ENCODE data around the gene CEP41.
A peak's percentile ranks its signal among the peaks of the same experiment; 100 is the strongest.

CEP41 gene

DNA sequence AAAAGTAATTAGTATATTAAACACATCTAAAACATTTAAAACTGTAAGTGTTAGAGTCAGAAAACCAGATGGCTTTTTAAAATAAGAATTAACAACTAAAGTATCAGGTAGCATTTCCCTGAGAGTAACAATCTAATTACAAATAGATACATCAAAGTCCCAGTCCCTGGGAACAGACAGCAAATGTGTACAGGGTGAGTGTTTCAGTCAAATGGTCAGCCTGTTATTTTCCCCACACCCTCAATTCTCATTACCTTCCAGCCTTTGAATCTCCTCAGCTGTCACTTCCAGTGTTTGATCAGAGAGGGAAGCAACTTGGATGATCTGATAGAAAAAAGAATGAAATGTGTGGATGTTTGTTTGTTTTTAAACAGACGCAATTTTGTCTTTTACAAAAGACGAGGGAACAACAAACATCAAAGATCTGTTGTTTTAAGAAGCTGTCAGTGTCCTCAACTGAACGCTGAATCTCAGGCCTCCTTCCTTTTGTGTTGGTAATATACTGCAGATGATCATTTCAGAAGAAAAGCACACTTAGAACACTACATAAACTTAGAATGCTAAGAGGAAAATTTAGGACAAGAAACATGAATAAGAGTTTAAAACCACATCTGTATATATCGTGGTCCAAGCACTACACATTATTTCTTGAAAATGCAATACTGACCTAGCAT is 29.8 kb downstream of the CEP41 start:
- TF ChIP-seq ISL1 (CRISPR knock-in tag; IDR thresholded peaks at IDR 0.05): no peak; the same call in 1 of the 2 replicates
- ATAC-seq: no peak

DNA sequence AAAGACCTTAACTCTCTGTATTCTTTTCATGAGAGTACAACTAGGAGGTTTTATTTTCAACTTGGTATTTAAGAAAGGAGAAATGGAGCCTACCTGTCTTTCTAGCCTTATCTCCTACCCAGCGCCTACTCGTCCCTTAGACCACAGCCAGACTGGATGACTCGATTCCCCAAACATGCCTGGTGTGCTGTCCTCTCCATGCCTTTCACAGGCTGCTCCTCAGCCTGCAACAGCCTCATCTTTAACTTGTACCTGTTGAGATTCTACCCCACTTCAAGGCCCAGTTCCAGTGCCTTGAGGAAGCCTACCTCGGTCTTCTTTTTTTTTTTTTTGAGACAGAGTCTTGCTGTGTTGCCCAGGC is 31.1 kb downstream of the CEP41 start:
- ATAC-seq: peak; percentile 81
- TF ChIP-seq ZFP3 (CRISPR knock-in tag; IDR thresholded peaks at IDR 0.05) (0 out of 2 replicates have a peak, but pooled peaks have one; percentile 8), RARB (CRISPR knock-in tag; IDR thresholded peaks at IDR 0.05) (no peak)
- TF ChIP-seq, protein P1, sequence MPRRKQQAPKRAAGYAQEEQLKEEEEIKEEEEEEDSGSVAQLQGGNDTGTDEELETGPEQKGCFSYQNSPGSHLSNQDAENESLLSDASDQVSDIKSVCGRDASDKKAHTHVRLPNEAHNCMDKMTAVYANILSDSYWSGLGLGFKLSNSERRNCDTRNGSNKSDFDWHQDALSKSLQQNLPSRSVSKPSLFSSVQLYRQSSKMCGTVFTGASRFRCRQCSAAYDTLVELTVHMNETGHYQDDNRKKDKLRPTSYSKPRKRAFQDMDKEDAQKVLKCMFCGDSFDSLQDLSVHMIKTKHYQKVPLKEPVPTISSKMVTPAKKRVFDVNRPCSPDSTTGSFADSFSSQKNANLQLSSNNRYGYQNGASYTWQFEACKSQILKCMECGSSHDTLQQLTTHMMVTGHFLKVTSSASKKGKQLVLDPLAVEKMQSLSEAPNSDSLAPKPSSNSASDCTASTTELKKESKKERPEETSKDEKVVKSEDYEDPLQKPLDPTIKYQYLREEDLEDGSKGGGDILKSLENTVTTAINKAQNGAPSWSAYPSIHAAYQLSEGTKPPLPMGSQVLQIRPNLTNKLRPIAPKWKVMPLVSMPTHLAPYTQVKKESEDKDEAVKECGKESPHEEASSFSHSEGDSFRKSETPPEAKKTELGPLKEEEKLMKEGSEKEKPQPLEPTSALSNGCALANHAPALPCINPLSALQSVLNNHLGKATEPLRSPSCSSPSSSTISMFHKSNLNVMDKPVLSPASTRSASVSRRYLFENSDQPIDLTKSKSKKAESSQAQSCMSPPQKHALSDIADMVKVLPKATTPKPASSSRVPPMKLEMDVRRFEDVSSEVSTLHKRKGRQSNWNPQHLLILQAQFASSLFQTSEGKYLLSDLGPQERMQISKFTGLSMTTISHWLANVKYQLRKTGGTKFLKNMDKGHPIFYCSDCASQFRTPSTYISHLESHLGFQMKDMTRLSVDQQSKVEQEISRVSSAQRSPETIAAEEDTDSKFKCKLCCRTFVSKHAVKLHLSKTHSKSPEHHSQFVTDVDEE (CRISPR knock-in tag; IDR thresholded peaks at IDR 0.05): no peak

DNA sequence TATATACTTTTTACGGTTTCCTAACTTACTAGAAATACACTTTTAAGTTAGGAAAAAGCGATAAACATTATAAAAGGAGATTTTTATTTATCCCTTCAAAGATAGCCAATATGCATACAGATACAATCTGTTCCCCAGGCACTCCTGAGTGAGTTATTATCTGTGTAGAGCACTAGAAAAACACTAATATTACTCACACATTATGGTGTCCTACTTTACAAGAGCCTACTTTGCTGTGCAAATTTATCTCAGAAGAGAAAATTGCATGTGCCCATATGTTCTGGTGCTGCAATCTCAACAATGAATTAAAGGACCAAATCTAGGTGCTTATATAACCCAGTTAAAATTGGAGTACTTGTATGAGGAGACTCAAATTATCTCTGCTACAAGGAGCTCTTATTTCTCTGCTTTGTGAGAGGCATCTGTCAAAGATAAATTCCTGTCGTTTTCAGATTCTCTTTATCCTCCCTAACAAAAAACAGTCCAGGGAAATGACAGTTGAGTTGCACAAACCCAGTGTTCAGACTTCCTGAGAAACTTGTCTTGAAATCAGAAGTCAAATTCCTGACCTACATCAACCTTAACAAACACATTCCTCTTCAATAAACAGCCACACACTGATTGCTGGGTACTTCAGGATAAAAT is 31.6 kb downstream of the CEP41 start:
- TF ChIP-seq RARB (CRISPR knock-in tag; IDR thresholded peaks at IDR 0.05) (no peak), CSDC2 (CRISPR knock-in tag; IDR thresholded peaks at IDR 0.05) (no peak), OSR1 (CRISPR knock-in tag; IDR thresholded peaks at IDR 0.05) (no peak), TOX (CRISPR knock-in tag; IDR thresholded peaks at IDR 0.05; ENCODE audit: borderline replicate concordance) (no peak), ZC3H10 (CRISPR knock-in tag; IDR thresholded peaks at IDR 0.05) (0 out of 2 replicates have a peak, but pooled peaks have one; percentile 14), ISL1 (CRISPR knock-in tag; IDR thresholded peaks at IDR 0.05) (peak; percentile 83), TCF4 (CRISPR knock-in tag; IDR thresholded peaks at IDR 0.05; ENCODE audit: borderline replicate concordance) (no peak; the same call in 1 of the 2 replicates), ZNF70 (CRISPR knock-in tag; IDR thresholded peaks at IDR 0.05) (no peak), SNAI2 (CRISPR knock-in tag; IDR thresholded peaks at IDR 0.05) (no peak), GLIS3 (CRISPR knock-in tag; IDR thresholded peaks at IDR 0.05) (peak; percentile 27; the same call in 1 of the 2 replicates), ZFP30 (CRISPR knock-in tag; IDR thresholded peaks at IDR 0.05) (no peak), BACH2 (CRISPR knock-in tag; IDR thresholded peaks at IDR 0.05; ENCODE audit: borderline replicate concordance) (no peak), ARNTL (CRISPR knock-in tag; IDR thresholded peaks at IDR 0.05; ENCODE audit: borderline replicate concordance, low read depth) (no peak), ZFP3 (CRISPR knock-in tag; IDR thresholded peaks at IDR 0.05) (no peak), ESRRG (CRISPR knock-in tag; IDR thresholded peaks at IDR 0.05) (no peak)
- TF ChIP-seq, protein P2, sequence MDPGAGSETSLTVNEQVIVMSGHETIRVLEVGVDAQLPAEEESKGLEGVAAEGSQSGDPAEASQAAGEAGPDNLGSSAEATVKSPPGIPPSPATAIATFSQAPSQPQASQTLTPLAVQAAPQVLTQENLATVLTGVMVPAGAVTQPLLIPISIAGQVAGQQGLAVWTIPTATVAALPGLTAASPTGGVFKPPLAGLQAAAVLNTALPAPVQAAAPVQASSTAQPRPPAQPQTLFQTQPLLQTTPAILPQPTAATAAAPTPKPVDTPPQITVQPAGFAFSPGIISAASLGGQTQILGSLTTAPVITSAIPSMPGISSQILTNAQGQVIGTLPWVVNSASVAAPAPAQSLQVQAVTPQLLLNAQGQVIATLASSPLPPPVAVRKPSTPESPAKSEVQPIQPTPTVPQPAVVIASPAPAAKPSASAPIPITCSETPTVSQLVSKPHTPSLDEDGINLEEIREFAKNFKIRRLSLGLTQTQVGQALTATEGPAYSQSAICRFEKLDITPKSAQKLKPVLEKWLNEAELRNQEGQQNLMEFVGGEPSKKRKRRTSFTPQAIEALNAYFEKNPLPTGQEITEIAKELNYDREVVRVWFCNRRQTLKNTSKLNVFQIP (CRISPR knock-in tag; IDR thresholded peaks at IDR 0.05; ENCODE audit: borderline replicate concordance, low read depth): no peak
- TF ChIP-seq, protein P1 (CRISPR knock-in tag; IDR thresholded peaks at IDR 0.05): peak; percentile 46; the same call in 1 of the 2 replicates
- TF ChIP-seq, protein P3, sequence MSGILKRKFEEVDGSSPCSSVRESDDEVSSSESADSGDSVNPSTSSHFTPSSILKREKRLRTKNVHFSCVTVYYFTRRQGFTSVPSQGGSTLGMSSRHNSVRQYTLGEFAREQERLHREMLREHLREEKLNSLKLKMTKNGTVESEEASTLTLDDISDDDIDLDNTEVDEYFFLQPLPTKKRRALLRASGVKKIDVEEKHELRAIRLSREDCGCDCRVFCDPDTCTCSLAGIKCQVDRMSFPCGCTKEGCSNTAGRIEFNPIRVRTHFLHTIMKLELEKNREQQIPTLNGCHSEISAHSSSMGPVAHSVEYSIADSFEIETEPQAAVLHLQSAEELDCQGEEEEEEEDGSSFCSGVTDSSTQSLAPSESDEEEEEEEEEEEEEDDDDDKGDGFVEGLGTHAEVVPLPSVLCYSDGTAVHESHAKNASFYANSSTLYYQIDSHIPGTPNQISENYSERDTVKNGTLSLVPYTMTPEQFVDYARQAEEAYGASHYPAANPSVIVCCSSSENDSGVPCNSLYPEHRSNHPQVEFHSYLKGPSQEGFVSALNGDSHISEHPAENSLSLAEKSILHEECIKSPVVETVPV (CRISPR knock-in tag; IDR thresholded peaks at IDR 0.05): no peak
- TF ChIP-seq, protein P4, sequence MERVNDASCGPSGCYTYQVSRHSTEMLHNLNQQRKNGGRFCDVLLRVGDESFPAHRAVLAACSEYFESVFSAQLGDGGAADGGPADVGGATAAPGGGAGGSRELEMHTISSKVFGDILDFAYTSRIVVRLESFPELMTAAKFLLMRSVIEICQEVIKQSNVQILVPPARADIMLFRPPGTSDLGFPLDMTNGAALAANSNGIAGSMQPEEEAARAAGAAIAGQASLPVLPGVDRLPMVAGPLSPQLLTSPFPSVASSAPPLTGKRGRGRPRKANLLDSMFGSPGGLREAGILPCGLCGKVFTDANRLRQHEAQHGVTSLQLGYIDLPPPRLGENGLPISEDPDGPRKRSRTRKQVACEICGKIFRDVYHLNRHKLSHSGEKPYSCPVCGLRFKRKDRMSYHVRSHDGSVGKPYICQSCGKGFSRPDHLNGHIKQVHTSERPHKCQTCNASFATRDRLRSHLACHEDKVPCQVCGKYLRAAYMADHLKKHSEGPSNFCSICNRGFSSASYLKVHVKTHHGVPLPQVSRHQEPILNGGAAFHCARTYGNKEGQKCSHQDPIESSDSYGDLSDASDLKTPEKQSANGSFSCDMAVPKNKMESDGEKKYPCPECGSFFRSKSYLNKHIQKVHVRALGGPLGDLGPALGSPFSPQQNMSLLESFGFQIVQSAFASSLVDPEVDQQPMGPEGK (CRISPR knock-in tag; IDR thresholded peaks at IDR 0.05; ENCODE audit: borderline replicate concordance): no peak
- ATAC-seq: peak; percentile 88

Measured in SK-N-SH treated with all-trans-retinoic acid at 6 μM for 48 hours (cell line).